HFF-Myc (cell line): Measurements from ENCODE around the gene CPA3.

Source experiments
- DNase-seq: peaks from one replicate; pipeline ENCODE4 v3.0.0-alpha.2; 2011; ENCODE audit warnings: low read depth; ENCODE audit errors: extremely low read depth
- H3K4me3 ChIP-seq: replicated peaks from 2 replicates; pipeline ENCODE4 v1.5.1; 2011; ENCODE audit warnings: low read depth, mild to moderate bottlenecking, control low read depth, low read length
- CTCF ChIP-seq: IDR thresholded peaks from 2 replicates; pipeline ENCODE4 v1.5.1; 2012; ENCODE audit warnings: mild to moderate bottlenecking, low read depth, low read length, control low read depth; ENCODE audit errors: missing control alignments

The CPA3 gene, protein sequence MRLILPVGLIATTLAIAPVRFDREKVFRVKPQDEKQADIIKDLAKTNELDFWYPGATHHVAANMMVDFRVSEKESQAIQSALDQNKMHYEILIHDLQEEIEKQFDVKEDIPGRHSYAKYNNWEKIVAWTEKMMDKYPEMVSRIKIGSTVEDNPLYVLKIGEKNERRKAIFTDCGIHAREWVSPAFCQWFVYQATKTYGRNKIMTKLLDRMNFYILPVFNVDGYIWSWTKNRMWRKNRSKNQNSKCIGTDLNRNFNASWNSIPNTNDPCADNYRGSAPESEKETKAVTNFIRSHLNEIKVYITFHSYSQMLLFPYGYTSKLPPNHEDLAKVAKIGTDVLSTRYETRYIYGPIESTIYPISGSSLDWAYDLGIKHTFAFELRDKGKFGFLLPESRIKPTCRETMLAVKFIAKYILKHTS

DNA sequence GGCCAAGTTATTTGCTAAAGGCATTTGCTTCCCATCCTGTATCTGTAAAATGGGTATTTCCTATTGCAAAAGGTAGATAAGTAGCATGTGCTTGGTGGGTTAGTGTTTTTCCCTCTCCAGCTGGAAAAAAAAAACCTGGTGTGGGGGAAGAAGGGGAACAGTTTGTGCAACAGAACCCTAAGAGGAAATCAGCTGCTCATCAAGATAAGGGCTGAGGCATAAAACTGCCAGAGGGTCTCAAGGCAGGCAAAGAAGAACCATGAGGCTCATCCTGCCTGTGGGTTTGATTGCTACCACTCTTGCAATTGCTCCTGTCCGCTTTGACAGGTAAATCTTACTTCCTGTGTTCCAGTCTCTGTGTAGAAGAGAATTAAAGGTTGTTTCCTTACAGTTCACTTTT lies at the start of gene CPA3:
TSS of gene CPA3 (plus strand) at position 248 of the 400 bp plus-strand sequence. CDS start at position 260, 12 bp downstream.
- H3K4me3 ChIP-seq = no peak within 1 kb of the TSS
- no peak for DNase-seq
- no peak for TF ChIP-seq CTCF

GRCh38 chr3:148815316-148816110 lies 49.6 kb upstream of the CPA3 start:
- no peak for TF ChIP-seq CTCF
- H3K4me3 ChIP-seq = no peak overlapping the region
- no peak for DNase-seq

DNA sequence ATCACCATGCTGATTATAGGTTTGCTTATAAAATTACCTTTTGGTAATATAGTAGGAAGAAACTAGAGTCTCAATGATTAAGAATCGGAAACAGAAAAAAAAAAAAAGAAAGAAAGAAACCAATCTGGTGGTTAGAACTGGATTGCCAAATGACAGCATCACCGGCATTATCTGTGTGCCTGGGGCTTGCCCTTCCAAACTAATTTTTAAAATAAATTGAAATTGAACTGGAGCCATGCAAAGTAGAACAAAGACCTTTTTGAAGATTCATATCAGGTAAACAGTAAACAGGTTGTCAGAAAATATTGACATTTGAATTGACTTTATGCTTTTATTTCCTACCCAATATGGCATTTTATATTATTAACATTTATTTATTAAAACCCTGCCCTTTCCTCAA lies 48.7 kb upstream of the CPA3 start:
- no peak for TF ChIP-seq CTCF
- H3K4me3 ChIP-seq = no peak overlapping the region

GRCh38 chr3:148816981-148817525 lies 48.0 kb upstream of the CPA3 start:
- DNase-seq = no peak
- no peak for TF ChIP-seq CTCF
- H3K4me3 ChIP-seq = no peak overlapping the region

More for the DNA sequence above, 48.7 kb upstream of the CPA3 start:
- no peak for DNase-seq

DNA sequence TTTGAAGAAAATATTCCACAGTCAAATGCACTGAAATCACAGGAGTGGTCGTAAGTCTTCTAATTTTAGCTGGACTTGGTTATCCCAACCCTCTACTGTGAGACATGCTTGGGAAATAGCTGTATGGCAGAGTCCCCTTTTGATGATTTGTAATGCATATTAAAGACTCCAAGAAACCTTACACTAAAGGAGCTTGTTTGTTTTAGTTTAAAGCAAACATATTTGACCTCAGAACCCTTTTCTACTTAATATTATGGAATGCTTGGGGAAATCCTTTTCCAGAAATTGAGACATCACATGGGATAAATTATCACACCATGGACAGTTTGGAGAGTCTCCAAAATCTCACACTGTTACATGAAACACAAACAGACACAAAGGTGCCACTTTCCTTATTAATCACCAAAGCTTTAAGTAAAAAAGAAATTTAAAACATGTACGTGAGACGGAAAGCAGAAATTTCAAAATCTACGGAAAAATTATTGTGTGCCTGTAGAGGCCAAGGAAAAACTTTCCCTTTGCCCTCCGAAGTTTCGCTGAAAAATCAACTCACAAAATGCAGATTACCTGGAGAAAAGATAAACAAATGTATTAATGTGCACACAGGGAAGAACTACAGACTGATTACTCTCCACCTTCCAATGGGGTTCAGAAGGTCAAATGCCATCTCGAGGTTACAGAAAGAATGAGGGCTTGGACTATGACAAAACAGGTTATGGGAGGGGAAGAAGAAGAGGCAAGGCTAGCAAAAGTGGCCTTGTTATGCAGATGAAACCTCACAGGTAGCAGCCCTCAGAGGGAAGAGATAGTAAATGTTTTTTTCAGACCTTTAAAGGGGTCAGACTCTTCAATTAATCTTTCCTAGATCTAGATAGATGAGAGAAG lies 44.5 kb upstream of the CPA3 start:
- no peak overlapping the region for H3K4me3 ChIP-seq
- TF ChIP-seq CTCF = no peak
- no peak for DNase-seq

- DNase-seq = no peak
- no peak overlapping the region for H3K4me3 ChIP-seq
- no peak for TF ChIP-seq CTCF
Observed at GRCh38 chr3:148823026-148823425, 42.1 kb upstream of the CPA3 start.
